AG04450 (cell line): ENCODE measurements around the gene RNF220. TPM values are rescaled to one million over a fixed set of nuclear protein-coding genes. Genes with fewer than 3 reads are reported as not detected.

Experiments used
- CTCF ChIA-PET: fragments of 300-600, 350-600 bp; formaldehyde crosslinking; extraction: SDS; loops from one replicate; lab custom pipeline; 2022; ENCODE audit warnings: antibody characterized with exemption, inconsistent platforms; lab: Charles Lee
- POLR2A ChIA-PET: fragments of 350-600 bp; formaldehyde crosslinking; extraction: SDS; loops from one replicate; lab custom pipeline; 2021; ENCODE audit warnings: antibody characterized with exemption, inconsistent platforms; lab: Yijun Ruan, JAX
- DNase-seq: peaks from one replicate; pipeline ENCODE4 v3.0.0-alpha.2; 2011; ENCODE audit warnings: low read depth, low spot score
- H3K27ac ChIP-seq: one replicate; pipeline ENCODE4 v1.5.1; 2012; ENCODE audit warnings: low read depth, low read length, control low read depth
- H3K27me3 ChIP-seq: one replicate; pipeline ENCODE4 v1.6.0; 2012; ENCODE audit warnings: low read length; ENCODE audit not compliant: control insufficient read depth, insufficient read depth
- H3K4me3 ChIP-seq: 2 replicates; pipeline ENCODE4 v1.5.1; 2011; ENCODE audit warnings: mild to moderate bottlenecking, low read depth, low read length, control low read depth
- H3K9me3 ChIP-seq: 2 replicates; pipeline ENCODE4 v1.5.1; 2012; ENCODE audit warnings: low read length; ENCODE audit not compliant: control insufficient read depth, insufficient read depth
- polyA plus RNA-seq: library from polyadenylated mRNA; depleted of rRNA; stranded (reverse); fragments of >200 nt; gene quantifications from 2 replicates; pipeline ENCODE4 v1.2.3, GENCODE V29; 2011
- TF ChIP-seq, protein P1 (sequence below): IDR thresholded peaks from 2 replicates; pipeline ENCODE4 v1.5.1; 2011; ENCODE audit warnings: low read depth, low read length, control low read depth, inconsistent platforms

RNF220 gene
- polyA plus RNA-seq, 1 experiment = 46.4 TPM

DNA sequence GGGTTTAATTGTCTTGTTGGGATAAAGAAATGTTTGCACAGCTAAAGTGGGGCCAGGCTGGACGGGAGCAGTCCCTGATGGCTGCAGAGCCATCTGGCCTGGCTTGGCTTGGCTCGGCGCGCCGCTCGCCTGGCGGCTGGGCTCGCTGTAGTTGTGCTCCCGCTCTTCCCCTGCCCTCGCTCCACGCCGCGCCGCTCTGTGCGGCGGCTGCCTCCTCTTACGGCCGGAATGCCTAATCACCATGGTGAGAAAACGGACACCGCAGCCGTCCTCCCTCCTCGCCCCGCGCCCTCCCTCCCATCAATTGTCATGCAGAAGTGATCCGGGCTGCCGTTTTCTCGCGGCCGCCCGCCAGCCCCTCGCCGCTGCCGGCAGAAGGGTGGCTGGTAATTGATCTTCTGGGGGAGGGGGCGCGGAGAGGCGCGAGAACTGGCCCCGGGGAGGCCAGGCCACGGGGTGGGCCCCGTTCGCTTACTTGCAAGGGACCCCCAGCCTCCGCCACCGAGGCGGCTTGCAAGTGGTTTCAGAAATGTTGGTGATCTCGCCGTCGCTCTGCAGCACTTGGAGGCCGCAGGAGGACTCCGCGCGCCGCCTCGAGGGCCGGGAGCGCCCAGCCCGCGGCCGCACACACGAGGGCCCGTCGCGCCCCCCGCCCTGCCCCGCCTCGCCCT lies 12.4 kb downstream of the RNF220 start:
- Histone ChIP-seq H3K4me3 (no peak overlapping the region), H3K27me3 (peaks cover 87% of the 10 kb centered on the region), H3K9me3 (peaks cover 4% of the 10 kb centered on the region; the same call in 1 of the 2 replicates), H3K27ac (no peak overlapping the region)
- DNase-seq = no peak
- ChIA-PET CTCF (no interaction called here), POLR2A (no interaction called here)
- TF ChIP-seq, protein P1, sequence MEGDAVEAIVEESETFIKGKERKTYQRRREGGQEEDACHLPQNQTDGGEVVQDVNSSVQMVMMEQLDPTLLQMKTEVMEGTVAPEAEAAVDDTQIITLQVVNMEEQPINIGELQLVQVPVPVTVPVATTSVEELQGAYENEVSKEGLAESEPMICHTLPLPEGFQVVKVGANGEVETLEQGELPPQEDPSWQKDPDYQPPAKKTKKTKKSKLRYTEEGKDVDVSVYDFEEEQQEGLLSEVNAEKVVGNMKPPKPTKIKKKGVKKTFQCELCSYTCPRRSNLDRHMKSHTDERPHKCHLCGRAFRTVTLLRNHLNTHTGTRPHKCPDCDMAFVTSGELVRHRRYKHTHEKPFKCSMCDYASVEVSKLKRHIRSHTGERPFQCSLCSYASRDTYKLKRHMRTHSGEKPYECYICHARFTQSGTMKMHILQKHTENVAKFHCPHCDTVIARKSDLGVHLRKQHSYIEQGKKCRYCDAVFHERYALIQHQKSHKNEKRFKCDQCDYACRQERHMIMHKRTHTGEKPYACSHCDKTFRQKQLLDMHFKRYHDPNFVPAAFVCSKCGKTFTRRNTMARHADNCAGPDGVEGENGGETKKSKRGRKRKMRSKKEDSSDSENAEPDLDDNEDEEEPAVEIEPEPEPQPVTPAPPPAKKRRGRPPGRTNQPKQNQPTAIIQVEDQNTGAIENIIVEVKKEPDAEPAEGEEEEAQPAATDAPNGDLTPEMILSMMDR = no peak

DNA sequence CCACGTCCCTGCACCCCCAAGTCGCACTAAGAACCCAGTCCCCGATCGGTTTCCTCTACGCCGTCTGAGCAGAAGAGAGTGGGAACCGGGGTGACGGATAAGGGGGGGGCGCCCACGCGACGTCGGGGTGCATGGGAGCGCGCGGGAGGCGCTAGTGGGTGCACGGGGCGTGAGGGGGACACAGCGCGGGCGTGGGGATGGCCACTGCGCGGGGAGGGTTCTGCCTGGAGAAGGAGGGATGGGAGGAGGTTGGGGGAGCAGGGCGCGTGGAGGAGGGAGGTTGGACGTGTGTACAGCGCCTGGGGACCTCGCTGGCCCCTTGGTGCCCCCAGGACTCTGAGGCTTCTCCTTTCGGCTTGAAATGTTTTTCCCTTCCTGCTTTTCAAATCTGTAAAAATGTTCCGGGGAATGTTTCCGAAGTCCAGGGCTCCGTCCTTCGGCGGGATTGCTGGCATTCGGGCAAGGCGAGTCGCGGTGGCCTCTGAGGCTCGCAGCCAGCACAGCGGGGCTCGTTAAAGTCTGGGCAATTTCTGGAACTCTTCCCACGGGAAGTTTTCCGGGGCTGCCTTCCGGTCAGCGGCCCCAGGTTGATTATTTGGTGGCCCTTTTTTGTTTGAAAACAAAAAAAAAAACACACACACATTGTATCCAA lies 13.1 kb downstream of the RNF220 start:
- POLR2A ChIA-PET = no interaction called here
- peaks cover 87% of the 10 kb centered on the region for H3K27me3 ChIP-seq
- no peak for DNase-seq
- H3K9me3 ChIP-seq = peaks cover 4% of the 10 kb centered on the region; the same call in 1 of the 2 replicates
- TF ChIP-seq, protein P1 = no peak
- no peak overlapping the region for H3K4me3 ChIP-seq
- CTCF ChIA-PET = no interaction called here
- H3K27ac ChIP-seq = no peak overlapping the region

DNA sequence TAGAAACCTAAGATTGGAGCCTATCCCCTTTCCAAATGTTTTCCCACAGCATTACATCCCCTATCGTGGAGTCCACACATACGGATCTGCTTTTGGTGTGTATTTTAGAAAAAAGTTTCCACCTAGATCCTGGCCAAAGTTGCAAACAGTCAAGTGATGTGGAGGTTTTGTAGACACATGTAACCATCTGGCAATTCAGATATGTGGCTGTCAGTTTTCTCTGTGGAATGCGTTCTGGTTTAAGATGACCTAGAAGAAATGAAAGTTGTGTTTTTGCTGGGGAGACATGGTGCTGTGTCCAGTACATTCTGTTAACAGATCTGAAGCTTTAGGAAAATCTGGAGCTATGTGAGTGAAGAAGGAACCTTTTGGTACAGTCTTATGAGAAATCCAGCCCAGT lies 14.8 kb downstream of the RNF220 start:
- Histone ChIP-seq H3K27me3 (peaks cover 80% of the 10 kb centered on the region), H3K4me3 (no peak overlapping the region), H3K27ac (no peak overlapping the region), H3K9me3 (peaks cover 4% of the 10 kb centered on the region; the same call in 1 of the 2 replicates)
- ChIA-PET CTCF (no interaction called here), POLR2A (no interaction called here)
- DNase-seq = no peak
- TF ChIP-seq, protein P1 = no peak

DNA sequence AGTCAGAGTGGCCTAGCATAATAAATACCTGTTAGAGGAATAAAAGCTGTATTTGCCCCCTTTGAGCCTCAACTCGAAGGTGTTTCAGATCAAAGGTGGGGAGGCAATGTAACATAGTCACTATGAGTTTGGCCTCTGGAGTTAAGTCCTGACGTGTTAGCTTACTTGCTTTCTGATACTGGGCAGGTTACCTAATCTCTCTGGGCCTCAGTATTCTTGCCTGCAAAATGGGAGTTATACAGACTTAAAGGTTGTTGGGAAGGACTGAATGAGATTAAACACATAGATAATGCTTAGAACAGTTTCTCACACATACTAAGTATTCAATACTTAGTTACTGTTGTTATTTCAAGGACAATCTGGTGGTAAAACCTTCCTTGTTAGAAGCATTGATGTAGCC lies 15.5 kb downstream of the RNF220 start:
- Histone ChIP-seq H3K9me3 (peaks cover 4% of the 10 kb centered on the region; the same call in 1 of the 2 replicates), H3K4me3 (no peak overlapping the region), H3K27me3 (peaks cover 79% of the 10 kb centered on the region), H3K27ac (no peak overlapping the region)
- CTCF ChIA-PET = no interaction called here
- POLR2A ChIA-PET = no interaction called here
- no peak for DNase-seq
- TF ChIP-seq, protein P1 = no peak

DNA sequence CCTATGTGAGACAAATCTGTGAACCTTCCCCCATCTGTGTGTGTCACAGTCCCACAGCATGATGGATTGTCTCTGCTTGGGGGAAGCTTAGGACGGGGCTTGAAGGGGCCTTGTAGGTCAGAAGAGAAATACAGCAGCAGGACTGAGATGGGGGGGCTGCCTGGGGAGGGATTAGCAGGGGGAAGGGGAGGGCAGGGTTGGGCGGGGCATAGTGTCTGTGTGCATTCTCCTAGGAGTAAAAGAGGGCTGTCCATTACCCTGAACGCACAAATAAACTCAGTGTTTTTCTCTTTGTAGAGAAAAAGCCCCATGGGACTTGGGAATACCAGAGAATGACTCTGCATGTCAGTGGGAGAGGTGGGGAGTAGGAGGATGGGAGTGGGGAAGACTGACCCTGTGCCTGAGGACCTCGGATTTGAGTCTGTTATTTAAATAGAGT lies 16.4 kb downstream of the RNF220 start:
- ChIA-PET CTCF (no interaction called here), POLR2A (no interaction called here)
- TF ChIP-seq, protein P1 = no peak
- Histone ChIP-seq H3K27me3 (peaks cover 80% of the 10 kb centered on the region), H3K27ac (no peak overlapping the region), H3K9me3 (peaks cover 4% of the 10 kb centered on the region; the same call in 1 of the 2 replicates), H3K4me3 (no peak overlapping the region)
- DNase-seq = no peak
